OCI-LY7 (cell line): Measurements from ENCODE around the gene TES.

Experiments used
- CTCF ChIP-seq: fragments of 200-600 bp; sonication (generic); conservative IDR thresholded peaks from 2 replicates; pipeline ENCODE4 v1.5.1; 2014; ENCODE audit warnings: mild to moderate bottlenecking, antibody characterized with exemption, low read length, moderate library complexity, mixed read lengths
- EZH2phosphoT487 ChIP-seq: fragments of 200-600 bp; sonication (generic); IDR thresholded peaks from 2 replicates; pipeline ENCODE4 v1.6.1; 2018; ENCODE audit warnings: low read depth, borderline replicate concordance, mild to moderate bottlenecking, mixed run types, antibody characterized with exemption, low read length, moderate library complexity, mixed read lengths

GRCh38 chr7:116225860-116226259, 15.5 kb downstream of the TES start:
- TF ChIP-seq CTCF (no peak), EZH2phosphoT487 (no peak)
